Femur (tissue), 1 donor: Measurements from ENCODE around the gene SUFU.
"Not testable (repeated sequence)": the region's sequence is repeated elsewhere in the genome, so short reads cannot be mapped to it uniquely, and the experiment has no call there.

Experiments
- DNase-seq: peaks from one replicate; pipeline ENCODE4 v3.0.0-alpha.2; 2017

The SUFU gene

DNA sequence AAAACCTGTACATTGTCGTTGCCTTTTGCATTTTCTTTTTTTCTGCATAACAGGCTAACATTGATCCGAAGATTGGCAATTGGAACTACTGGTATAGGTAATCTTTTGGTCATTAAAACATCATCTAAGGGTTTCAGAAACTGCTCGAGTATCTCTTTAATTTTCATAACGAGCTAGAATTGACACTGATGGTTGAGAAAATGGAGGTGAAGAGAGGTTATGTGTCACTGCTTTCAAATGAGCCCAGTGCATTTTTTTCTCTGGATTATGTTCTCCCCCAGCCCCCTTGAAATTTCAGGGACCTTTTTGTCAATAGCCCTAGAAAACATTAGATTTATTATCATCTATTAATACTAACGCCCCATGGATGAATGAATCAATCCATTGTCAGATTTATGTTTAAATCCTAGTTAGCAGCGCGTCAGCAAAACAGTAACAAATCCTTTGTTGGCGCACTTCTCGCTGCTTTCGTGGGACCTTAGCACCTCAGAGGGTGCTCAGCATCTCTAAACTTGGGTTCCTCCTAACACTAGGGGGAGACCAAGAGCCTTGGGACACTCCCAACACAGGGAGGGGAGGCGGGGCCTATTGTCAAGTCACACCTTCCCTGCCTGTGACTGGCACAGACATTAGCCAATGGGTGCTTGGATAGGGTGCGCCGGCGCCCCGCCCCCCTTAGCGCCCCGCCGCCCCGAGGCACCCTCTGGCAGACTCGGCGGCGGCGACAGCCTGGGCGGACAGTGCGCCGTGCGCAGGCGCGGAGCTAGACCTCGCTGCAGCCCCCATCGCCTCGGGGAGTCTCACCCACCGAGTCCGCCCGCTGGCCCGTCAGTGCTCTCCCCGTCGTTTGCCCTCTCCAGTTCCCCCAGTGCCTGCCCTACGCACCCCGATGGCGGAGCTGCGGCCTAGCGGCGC is at the start of gene SUFU:
SUFU (plus strand) TSS at position 709 of the 915 bp plus-strand sequence; CDS start at position 890, 181 bp downstream.
- peak; percentile 98 for DNase-seq

DNA sequence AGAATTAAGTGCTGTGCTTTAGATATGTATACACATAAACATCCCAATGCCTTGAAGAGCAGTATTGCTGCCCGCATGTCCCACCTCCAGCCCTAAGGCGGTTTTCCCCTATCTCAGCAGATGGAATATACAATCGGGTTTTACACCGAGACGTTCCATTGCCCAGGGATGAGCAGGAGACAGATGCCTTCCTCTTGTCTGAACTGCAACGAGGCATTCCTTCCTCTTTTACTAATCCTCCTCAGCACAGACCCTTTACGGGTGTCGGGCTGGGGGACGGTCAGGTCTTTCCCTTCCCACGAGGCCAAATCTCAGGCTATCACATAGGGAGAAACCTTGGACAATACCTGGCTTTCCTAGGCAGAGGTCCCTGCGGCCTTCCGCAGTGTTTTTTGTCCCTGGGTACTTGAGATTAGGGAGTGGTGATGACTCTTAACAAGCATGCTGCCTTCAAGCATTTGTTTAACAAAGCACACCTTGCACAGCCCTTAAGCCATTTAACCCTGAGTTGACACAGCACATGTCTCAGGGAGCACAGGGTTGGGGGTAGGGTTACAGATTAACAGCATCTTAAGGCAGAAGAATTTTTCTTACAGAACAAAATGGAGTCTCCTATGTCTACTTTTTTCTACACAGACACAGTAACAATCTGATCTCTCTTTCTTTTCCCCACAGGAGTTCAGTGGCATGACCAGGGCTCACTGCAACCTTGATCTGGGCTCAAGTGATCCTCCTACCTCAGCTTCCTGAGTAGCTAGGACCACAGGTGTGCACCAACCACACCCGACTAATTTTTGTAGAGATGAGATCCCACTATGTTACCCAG is 48.9 kb upstream of the SUFU start:
- not testable (repeated sequence) for DNase-seq

DNA sequence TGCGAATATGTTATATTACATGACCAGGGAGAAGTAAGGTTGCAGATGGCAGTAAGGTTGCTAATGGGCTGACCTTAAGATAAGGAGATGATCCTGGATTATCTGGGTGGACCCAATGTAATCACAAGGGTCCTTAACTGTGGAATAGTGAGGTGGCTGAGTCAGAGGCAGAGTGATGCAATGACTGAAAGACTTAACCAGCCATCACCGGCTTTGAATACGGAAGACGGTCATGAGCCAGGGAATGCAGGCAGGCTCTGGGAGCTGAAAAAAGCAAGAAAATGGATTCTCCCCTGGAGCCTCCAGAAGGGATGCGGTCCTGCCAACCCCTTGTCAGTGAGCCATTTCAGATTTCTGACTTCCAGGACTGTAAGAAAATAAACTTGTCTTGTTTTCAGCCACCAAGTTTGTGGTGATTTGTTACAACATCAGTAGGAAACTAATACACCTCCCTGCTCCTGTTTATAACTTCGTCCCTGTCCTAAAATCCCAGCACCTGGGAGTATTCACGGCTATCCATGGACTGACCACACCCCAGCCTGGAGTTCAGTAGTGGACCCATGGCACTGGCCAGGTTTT is 47.8 kb upstream of the SUFU start:
- no peak for DNase-seq

DNA sequence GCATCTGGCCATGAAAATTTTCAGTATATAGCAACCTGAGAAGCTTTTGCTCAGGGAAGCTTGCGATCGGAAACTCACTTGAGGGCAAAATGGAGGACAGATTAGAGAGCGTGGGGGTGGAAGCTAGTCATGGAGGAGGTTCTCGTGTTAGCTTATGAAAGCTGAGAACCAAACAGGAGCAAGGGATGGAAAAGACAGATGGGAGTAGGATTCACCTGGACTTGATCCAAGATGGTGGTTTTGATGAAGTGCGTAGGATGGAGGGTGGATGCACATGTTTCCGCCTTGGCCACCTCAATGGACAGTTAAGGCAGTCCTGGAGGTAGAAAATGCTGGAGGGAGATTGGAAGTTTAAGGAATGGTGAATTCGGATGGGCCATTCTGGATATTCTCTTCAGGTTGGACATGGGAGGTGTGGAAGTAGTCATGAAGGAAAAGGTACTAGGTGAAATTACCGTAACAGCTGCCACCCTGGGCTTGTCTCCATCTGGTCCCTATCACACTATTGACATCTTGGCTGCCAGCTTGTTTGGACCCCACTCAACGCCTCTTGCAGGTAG is 46.1 kb upstream of the SUFU start:
- no peak for DNase-seq

DNA sequence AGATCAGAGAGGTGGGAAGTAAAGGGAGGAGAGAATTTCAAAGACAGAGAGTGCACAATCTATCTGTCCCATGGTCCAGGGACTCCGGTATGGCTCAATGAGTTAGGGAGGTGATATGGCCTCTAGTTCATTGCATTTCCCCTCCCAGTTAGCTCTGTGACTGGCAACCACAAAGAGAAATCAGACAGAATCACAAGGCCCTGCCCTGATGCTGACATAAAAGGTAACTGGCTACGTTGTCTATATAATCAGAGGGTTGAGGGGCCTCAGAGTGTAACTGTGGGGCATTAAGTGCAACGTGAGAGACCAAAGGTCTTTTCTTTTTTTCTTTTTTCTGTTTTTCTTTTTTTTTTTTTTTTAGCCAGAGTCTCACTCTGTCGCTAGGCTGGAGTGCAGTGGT is 45.1 kb upstream of the SUFU start:
- no peak for DNase-seq

DNA sequence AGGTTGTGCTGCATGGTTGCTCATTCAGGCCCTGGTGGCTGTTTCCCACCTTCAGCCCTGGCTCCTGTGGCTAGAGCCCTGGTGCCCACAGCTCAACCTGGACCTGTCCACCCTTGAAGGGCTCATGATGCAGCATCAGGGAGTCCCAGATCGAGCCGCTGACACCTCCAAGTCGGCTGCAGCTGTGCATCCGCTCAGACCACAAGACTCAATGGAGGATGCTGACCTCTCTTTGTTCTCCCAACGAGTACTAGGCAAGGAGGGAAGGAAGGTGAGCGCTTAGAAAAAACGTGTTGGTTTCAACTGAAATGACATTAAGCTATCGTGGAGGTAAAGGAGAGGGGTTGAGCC is 43.0 kb upstream of the SUFU start:
- no peak for DNase-seq

DNA sequence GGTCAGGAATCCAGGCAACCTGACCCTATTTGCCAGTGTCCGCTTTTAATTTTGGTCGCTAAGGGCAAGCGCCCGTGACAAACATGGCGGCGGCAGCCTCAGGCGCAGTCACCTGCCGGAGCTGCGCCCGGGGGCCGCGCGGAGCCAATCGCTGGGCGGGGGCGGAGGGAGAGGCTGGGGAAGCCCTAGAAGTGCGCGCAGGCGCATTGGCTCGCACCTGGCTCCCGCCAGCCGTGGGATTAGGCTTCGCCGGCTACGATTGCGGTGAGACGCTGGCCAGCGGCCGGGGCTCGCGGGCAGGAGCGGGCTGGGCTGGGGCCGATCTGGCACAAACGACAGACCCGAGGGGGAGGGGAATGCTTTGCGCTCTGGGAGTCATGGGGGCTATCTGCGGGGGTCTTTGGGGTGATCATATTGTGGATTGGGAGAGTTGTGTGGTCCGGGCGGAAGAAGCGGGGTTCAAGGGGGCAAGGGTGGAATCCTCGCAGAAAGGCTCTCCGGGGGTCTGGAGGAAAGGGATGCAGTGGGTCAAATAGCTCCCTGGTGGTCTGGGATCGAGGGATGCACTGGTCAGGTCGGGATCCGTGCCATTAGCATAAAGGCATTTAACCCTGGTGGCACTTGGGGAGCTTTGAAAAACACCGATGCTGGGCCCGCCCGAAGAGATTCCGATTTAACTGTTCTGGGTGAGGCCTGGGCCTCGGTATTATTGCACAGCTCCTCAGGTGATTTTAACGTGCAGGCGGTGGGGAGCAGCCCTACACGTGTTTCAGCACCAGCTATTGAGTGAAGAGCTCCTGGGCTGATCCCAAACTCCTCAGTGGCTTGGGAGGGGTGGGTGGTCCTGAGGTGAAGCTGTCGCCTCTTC is 42.4 kb upstream of the SUFU start:
- peak; percentile 89 for DNase-seq

DNA sequence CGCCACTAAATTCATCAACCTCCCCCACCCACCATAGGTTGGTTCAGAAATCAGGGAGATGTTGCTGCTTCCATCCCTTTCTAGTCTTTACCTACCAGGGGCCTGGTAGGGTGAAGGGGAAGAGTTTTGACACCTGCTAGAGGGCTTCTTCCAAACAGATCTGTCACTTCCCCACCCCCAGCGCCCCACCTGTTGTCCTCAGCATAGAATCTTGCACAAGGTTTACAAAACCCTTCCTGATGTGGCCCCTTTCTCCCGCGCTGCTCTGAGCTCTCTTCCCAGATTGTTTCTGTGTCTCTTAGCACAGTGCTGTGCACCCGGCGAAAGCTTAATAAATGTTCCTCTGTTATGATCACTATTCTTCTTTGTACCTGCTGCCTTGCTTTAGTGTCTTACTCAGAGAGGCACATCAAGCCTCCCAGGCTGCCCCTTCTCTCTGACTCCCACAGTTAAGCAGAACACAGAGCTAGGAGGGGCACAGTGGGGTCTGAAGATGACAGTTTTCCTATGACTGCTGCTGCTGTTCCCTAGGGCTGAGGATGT is 41.2 kb upstream of the SUFU start:
- DNase-seq: no peak

DNA sequence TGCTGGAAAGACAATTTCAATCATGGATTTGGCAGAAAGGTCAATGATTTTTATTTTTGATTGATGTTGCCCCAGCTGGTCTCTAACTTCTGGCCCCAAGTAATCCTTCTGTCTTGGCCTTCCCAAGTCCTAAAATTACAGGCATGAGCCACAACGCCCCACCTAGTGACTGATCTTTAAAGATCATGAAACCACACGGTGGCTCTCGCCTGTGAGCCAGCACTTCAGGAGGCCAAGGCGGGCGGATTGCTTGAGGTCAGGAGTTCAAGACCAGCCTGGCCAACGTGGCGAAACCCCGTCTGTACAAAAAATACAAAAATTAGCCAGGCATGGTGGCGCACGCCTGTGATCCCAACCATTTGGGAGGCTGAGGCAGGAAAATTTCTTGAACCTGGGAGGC is 39.8 kb upstream of the SUFU start:
- DNase-seq: no peak

DNA sequence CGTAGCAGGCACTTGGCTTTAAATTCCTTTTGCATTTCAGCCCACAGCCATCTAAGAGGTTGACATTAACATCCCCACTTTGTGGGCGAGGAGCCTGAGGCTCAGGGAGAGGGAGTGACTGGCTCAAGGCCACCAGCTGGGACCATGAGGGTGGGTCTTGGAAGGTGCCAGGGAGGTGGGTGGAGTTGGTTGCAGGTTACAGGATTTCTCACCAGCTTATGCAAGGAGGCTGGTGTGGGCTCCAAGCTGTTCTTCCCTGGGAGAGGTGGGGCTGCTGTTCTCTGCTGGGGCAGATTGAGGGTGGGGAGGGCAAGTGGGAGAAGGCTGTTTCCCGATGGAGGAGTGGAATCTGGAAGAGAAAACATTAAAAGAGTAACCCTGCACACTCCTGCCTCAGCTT is 38.3 kb upstream of the SUFU start:
- no peak for DNase-seq

DNA sequence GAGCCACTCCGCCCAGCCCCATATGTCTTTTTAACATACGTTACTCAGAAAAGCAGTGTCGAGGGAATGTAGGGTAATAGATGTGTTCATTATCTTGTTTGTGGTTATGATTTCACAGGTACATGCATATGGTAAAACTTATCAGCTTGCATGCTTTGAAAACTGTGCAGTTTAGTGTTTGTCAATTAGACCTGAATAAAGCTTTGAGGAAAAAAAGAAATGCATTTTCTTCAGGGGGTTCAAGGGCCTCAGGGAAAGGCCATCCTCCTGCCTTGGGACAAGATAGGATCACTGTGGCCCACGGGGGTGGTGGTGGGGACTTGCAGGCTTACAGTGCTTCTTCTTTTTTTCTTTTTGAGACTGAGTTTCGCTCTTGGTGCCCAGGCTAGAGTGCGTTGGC is 36.5 kb upstream of the SUFU start:
- no peak for DNase-seq

DNA sequence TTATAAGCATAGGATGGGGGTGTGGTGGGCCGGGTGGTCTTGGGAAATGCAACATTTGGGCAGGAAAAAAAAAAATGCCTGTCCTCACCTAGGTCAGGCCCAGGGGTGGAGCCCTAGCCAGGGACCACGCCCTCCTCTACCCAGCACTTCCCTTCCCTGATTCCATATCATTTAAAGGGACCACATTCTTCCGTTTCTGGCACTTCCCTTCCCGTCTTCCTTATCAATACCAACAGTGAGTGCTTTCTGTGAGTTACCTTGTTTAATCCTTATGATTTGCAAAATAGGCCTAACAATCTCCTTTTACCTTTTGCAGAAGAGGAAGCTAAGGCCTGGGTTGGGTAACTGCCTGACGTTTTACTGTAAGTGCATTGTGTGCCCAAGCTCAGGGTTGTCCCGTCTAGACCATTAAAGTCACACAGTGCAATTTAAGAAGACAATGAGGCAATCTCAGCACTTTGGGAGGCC is 35.8 kb upstream of the SUFU start:
- DNase-seq: no peak

DNA sequence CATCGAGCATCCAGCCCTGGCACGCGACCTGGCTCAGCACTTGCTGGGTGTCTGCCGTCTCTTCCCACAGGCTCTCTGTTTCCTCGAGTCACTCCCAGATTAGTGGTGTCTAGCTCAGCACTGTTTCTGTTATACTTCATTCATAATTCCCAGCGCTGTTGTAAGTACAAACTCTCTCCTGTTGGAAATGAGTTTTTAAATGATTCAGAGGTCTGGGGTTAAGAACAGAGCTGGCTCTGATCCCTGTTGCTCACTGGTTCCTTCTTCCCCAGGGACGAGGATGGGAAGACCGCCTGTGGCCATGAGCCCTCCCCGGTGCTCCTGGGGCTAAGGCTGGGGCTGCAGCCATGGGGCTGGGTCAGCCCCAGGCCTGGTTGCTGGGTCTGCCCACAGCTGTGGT is 35.1 kb upstream of the SUFU start:
- DNase-seq: no peak

DNA sequence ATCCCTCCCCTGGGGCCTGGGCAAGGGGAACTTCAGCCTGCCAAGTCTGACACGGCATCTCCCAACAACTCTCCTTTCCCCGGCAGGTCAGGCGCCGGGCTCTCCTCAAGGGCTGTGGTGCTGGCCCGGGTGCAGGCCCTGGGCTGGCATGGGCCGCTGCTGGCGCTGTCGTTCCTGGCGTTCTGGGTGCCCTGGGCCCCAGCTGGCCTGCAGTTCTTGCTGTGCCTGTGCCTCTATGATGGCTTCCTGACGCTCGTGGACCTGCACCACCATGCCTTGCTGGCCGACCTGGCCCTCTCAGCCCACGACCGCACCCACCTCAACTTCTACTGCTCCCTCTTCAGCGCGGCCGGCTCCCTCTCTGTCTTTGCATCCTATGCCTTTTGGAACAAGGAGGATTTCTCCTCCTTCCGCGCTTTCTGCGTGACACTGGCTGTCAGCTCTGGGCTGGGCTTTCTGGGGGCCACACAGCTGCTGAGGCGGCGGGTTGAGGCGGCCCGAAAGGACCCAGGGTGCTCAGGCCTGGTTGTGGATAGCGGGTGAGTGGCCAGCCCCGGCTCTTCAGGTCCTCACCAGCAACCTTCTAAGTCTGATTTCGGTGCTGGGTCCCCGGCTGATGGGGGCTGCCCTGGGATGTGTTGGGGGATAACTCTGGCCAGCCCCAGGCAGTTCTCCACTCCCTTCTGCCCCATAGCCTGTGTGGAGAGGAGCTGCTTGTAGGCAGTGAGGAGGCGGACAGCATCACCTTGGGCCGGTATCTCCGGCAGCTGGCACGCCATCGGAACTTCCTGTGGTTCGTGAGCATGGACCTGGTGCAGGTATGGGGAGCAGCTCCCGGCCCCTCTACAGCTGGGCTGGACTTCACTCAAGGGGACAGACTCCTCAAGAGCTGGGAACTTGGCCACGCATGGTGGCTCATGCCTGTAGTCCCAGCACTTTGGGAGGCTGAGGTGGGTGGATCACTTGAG is 32.9 kb upstream of the SUFU start:
- DNase-seq: no peak

DNA sequence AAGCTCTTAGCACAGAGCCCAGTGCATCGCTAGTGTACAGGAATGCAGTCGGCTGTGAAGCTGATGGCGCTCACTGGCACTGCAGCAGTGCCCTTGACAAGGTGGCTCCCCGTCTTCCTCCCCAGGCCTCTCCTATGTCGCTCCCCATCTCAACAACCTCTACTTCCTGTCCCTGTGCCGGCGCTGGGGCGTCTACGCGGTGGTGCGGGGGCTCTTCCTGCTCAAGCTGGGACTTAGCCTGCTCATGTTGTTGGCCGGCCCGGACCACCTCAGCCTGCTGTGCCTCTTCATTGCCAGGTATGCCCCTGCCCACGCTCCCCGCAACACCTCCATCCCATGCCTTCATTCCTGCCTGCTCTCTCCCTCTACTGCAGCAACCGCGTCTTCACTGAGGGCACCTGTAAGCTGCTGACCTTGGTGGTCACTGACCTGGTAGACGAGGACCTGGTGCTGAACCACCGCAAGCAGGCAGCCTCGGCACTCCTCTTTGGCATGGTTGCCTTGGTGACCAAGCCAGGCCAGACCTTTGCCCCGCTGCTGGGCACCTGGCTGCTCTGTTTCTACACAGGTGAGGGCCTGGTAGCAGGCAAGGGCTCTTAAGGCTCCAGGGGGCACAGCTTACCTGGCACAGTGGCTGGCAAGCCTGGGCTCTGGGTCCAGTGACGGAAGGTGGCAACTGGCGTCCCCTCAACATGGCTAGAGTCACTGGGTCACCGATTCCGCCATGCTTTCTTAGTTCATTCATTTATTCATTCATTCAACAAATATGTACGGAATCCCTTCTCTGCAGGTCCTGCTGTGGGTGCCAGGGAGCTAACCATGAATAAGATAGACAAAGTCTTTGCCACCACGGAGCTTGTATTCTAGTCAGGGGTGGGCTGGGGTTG is 30.1 kb upstream of the SUFU start:
- no peak for DNase-seq

DNA sequence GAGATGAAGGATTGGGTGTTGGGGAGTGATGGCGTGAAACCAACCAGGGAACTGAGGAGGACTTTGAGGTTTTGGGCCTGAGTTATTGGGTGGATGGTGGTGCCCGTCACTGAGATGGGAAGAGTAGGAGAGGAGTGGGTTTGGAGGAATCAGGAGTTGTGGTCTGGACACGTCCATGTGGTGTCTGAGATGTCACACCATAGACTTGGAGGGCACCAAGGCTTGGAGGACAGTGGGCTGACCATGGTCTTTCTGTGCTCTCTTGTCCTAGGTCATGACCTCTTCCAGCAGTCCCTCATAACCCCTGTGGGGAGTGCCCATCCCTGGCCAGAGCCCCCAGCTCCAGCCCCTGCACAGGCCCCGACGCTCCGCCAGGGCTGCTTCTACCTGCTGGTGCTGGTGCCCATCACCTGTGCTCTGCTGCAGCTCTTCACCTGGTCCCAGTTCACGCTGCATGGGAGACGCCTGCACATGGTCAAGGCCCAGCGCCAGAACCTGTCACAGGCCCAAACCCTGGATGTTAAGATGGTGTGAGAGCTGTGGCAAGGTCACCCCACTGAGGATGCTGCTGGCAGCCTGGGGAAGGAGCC is 28.2 kb upstream of the SUFU start:
- no peak for DNase-seq

DNA sequence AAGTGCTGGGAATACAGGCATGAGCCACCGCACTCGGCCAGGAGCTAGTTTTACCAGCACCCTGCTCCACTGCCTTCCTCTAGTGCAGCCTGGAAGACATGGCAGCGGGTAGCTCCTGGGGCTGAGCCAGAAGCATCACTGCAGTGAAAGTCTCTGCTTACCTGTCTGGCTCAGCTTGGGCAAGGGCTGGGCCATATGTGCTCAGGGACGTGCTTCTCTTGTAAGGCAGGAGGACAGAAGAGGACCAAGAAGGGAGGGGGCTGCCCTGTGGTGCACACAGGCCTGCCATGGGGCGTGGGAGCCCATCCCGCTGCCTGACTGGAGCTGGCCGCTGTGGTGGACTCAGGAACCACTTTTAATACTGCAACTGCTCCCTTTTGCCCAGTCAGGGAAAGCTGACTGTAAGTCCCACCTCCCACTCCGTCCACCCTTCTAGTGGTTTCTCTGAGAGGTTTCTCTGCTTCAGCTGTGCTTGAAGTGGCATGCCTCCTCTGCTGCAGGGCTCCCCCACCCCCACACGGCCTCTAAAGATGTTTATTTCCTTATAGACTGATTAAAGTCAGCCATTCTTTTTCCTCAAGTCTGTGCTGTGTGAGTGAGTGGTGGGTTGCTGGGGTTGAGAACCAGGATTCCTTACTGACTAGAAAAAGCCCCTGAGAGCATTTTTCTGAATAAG is 27.2 kb upstream of the SUFU start:
- no peak for DNase-seq

DNA sequence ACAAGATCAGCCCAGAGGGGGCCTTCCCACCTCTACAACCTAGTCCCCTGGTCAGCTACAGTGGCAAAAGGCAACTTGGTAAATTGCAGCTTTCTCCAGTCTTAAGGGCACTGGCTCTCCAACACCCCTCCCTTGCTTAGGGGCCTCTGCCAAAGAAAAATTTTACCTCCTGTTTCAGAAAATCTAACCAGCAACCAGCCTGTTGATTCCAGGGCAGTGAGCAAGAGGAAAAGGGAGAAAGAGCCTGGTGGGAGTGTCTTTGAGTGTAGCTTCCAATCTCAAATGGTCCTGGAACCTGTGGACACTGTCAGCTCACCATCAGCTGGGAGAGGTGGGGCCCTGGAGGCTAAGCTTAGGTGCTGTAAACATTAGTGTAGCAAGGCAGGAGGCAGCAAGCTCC is 24.1 kb upstream of the SUFU start:
- DNase-seq: no peak

DNA sequence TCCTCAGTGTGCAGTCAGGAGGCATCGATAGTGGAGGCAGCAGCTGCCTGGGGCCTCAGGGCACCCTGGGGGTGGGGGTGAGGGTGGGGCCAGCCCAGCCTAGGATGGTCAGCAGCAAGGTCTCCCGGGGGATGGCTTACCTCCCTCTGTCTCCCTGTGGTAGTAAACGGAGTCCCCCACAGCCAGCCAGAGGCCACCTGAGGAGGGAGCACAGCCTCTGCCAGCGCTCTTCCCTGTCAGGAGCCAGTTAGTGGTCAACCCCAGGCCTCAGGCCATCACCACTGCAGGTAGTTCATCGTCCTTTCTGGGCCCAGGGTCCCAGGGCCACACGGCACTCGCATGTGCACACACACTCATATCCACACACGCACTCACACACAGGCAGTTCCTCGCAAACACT is 23.4 kb upstream of the SUFU start:
- no peak for DNase-seq
